K562 (cell line): ENCODE measurements around the gene MRPL11. TPM values are rescaled to one million over a fixed set of nuclear protein-coding genes. Genes with fewer than 3 reads are reported as not detected.

ENCODE experiments used
- CBFA2T2 ChIP-seq: fragments of 450-650 bp; conservative IDR thresholded peaks from 2 replicates; pipeline ENCODE4 v1.6.1; 2017; ENCODE audit warnings: mild to moderate bottlenecking
- CREM ChIP-seq: IDR thresholded peaks from 2 replicates; pipeline ENCODE4 v1.6.1; 2014; ENCODE audit warnings: antibody characterized with exemption, low read depth
- ELF4 ChIP-seq: fragments of 450-650 bp; formaldehyde crosslinking; IDR thresholded peaks from 2 replicates; pipeline ENCODE4 v1.4.0; 2022; ENCODE audit warnings: missing genetic modification characterization
- ELK1 ChIP-seq: sonication (generic); formaldehyde crosslinking; IDR thresholded peaks from 2 replicates; pipeline ENCODE4 v1.8.1; 2022; ENCODE audit warnings: missing genetic modification reagents
- FOXA3 ChIP-seq, 2 experiments: fragments of 450-650 bp in 1 of 2; sonication (generic) in 1 of 2; formaldehyde crosslinking; IDR thresholded peaks in 1 of 2; conservative IDR thresholded peaks in 1 of 2; 2 replicates each; pipeline versions ENCODE4 v1.4.0 to v1.8.0; 2020 to 2022; ENCODE audit warnings: mild to moderate bottlenecking in 2 of 2, missing genetic modification reagents in 1 of 2
- FOXP4 ChIP-seq: sonication (generic); formaldehyde crosslinking; IDR thresholded peaks from 2 replicates; pipeline ENCODE4 v1.8.0; 2022; ENCODE audit warnings: mild to moderate bottlenecking, missing genetic modification reagents, borderline replicate concordance
- MAZ ChIP-seq, 2 experiments: fragments of 450-650 bp in 1 of 2; sonication (generic) in 1 of 2; formaldehyde crosslinking; IDR thresholded peaks in 1 of 2; conservative IDR thresholded peaks in 1 of 2; 2 replicates each; pipeline versions ENCODE4 v1.4.0 to v1.5.0; 2020; ENCODE audit warnings: mild to moderate bottlenecking in 1 of 2, missing genetic modification reagents in 1 of 2
- NRF1 ChIP-seq, 2 experiments: fragments of 450-650 bp; IDR thresholded peaks in 1 of 2; conservative IDR thresholded peaks in 1 of 2; 2 replicates each; pipeline ENCODE4 v1.6.1; 2014; ENCODE audit warnings: mild to moderate bottlenecking in 2 of 2
- RBM25 ChIP-seq: fragments of 200-400 bp; formaldehyde crosslinking; IDR thresholded peaks from 2 replicates; pipeline ENCODE4 v1.6.1; 2018; ENCODE audit warnings: low read length, low read depth, moderate library complexity; ENCODE audit not compliant: severe bottlenecking
- SNRNP70 ChIP-seq: fragments of 200-400 bp; formaldehyde crosslinking; optimal IDR thresholded peaks from 2 replicates; pipeline ENCODE3; 2017; ENCODE audit warnings: low read depth, low read length
- TCFL5 ChIP-seq: fragments of 250-450 bp; sonication (Bioruptor Pico); conservative IDR thresholded peaks from 2 replicates; pipeline ENCODE4 v1.6.1; 2021; ENCODE audit warnings: mild to moderate bottlenecking, moderate library complexity, matching md5 sums
- ZNF253 ChIP-seq: fragments of 250-450 bp; sonication (Bioruptor Pico); conservative IDR thresholded peaks from 2 replicates; pipeline ENCODE4 v1.6.1; 2021; ENCODE audit warnings: mild to moderate bottlenecking
- ZNF717 ChIP-seq: fragments of 250-450 bp; sonication (Bioruptor Pico); IDR thresholded peaks from 2 replicates; pipeline ENCODE4 v1.5.0; 2021
- polyA plus RNA-seq, 8 experiments: library from polyadenylated mRNA; depleted of rRNA in 4 of 8; stranded (reverse) in 5 of 8; unstranded in 3 of 8; fragments of >200 nt; fragmentation: Nextera tagmentation in 2 of 8; fragmentation: Illumina TruSeq in 1 of 8; extraction: Ambion mirVana in 2 of 8; extraction: Trizol in 1 of 8; gene quantifications; 2 replicates each; pipeline versions ENCODE4 v1.2.1 to v1.2.3, GENCODE V29; 2011 to 2014; ENCODE audit warnings: inconsistent platforms in 1 of 8, missing spikeins in 1 of 8
- total RNA-seq, 7 experiments: library from RNA; depleted of rRNA in 6 of 7; stranded (reverse); fragments of >200 nt in 6 of 7; fragmentation: Illumina TruSeq in 2 of 7; extraction: Trizol in 2 of 7; gene quantifications; 2 replicates each; pipeline versions ENCODE4 v1.2.1 to v1.2.3, GENCODE V29; 2011 to 2021; ENCODE audit warnings: low replicate concordance in 1 of 7
- TF ChIP-seq, protein P1 (sequence below): sonication (generic); formaldehyde crosslinking; IDR thresholded peaks from 2 replicates; pipeline ENCODE4 v1.8.0; 2023; ENCODE audit warnings: missing genetic modification reagents, mild to moderate bottlenecking, borderline replicate concordance
- TF ChIP-seq, protein P2 (sequence below), 2 experiments: fragments of 250-450 bp in 1 of 2; fragments of 450-650 bp in 1 of 2; sonication (Bioruptor Pico) in 1 of 2; IDR thresholded peaks; 2 replicates each; pipeline versions ENCODE4 v1.6.1 to v1.8.0; 2016 to 2021; ENCODE audit warnings: mild to moderate bottlenecking in 2 of 2, moderate library complexity in 2 of 2, missing compliant biosample characterization in 1 of 2, missing genetic modification characterization in 1 of 2
- TF ChIP-seq, protein P3 (sequence below): sonication (generic); formaldehyde crosslinking; IDR thresholded peaks from 2 replicates; pipeline ENCODE4 v1.5.0; 2020; ENCODE audit warnings: missing genetic modification reagents

Gene MRPL11
- total and polyA plus RNA-seq, 9 of the 15 experiments (the other 6 are each of a cell fraction or from before 2014, with no cell fraction given): 33.0 to 173 (median 91.9) TPM

DNA sequence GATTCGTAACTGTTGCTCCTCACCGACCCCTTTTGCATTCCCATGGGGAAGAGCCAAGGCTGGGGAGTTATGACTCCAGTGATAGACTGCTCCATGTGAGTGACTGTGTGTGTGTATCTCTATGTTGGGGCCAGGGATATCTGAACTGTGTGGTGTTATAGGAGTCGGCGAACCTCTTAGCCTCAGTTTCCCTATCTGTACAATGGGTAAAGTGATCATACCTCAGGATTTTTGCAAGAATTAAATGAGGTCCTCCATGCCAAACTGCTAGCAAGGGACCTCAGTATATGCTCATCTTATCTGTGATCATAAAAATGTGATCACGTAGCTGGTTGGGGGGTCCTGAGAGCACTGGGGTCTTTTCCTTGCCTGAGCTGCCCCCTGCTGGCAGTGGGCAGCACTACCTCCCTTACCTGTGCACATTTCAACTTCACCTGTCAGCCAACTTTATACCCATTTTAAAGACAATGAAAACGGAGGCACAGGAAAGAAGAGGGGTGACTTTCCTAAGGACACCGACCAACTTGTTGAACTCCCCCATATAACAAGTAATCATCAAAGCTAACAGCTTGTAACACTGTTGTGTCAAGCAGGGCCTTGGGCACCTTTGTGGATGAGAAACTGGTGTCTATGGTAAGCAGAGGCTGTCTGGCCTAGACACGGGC lies 40.2 kb upstream of the MRPL11 start (continued):
- TF ChIP-seq MAZ (CRISPR knock-in tag; conservative IDR thresholded peaks at IDR 0.05 in 1 of 2, IDR thresholded peaks at IDR 0.05 in 1 of 2): 0 out of 4 replicates have a peak, but pooled peaks of 1 of the 2 experiments have one; percentile 46
- TF ChIP-seq CREM: no peak
- TF ChIP-seq NRF1 (conservative IDR thresholded peaks at IDR 0.05 in 1 of 2, IDR thresholded peaks at IDR 0.05 in 1 of 2): peak in 1 of 2 experiments; percentile 14; a peak in 1 of 4 replicates
- TF ChIP-seq TCFL5 (CRISPR knock-in tag): no peak
- 0 out of 4 replicates have a peak, but pooled peaks of 1 of the 2 experiments have one; percentile 26 for TF ChIP-seq FOXA3 (CRISPR knock-in tag; conservative IDR thresholded peaks at IDR 0.05 in 1 of 2, IDR thresholded peaks at IDR 0.05 in 1 of 2)
- TF ChIP-seq, protein P1, sequence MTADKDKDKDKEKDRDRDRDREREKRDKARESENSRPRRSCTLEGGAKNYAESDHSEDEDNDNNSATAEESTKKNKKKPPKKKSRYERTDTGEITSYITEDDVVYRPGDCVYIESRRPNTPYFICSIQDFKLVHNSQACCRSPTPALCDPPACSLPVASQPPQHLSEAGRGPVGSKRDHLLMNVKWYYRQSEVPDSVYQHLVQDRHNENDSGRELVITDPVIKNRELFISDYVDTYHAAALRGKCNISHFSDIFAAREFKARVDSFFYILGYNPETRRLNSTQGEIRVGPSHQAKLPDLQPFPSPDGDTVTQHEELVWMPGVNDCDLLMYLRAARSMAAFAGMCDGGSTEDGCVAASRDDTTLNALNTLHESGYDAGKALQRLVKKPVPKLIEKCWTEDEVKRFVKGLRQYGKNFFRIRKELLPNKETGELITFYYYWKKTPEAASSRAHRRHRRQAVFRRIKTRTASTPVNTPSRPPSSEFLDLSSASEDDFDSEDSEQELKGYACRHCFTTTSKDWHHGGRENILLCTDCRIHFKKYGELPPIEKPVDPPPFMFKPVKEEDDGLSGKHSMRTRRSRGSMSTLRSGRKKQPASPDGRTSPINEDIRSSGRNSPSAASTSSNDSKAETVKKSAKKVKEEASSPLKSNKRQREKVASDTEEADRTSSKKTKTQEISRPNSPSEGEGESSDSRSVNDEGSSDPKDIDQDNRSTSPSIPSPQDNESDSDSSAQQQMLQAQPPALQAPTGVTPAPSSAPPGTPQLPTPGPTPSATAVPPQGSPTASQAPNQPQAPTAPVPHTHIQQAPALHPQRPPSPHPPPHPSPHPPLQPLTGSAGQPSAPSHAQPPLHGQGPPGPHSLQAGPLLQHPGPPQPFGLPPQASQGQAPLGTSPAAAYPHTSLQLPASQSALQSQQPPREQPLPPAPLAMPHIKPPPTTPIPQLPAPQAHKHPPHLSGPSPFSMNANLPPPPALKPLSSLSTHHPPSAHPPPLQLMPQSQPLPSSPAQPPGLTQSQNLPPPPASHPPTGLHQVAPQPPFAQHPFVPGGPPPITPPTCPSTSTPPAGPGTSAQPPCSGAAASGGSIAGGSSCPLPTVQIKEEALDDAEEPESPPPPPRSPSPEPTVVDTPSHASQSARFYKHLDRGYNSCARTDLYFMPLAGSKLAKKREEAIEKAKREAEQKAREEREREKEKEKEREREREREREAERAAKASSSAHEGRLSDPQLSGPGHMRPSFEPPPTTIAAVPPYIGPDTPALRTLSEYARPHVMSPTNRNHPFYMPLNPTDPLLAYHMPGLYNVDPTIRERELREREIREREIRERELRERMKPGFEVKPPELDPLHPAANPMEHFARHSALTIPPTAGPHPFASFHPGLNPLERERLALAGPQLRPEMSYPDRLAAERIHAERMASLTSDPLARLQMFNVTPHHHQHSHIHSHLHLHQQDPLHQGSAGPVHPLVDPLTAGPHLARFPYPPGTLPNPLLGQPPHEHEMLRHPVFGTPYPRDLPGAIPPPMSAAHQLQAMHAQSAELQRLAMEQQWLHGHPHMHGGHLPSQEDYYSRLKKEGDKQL: no peak
- TF ChIP-seq ZNF717 (CRISPR knock-in tag): 0 out of 2 replicates have a peak, but pooled peaks have one; percentile 36
- no peak for TF ChIP-seq SNRNP70
- TF ChIP-seq RBM25: peak; percentile 94
- TF ChIP-seq FOXP4 (CRISPR knock-in tag): no peak
- TF ChIP-seq, protein P2, sequence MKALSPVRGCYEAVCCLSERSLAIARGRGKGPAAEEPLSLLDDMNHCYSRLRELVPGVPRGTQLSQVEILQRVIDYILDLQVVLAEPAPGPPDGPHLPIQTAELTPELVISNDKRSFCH (CRISPR knock-in tag; IDR thresholded peaks at IDR 0.05): no peak
- TF ChIP-seq, protein P2 (tag; IDR thresholded peaks at IDR 0.05): peak; percentile 47; the same call in 1 of the 2 replicates
- TF ChIP-seq ELK1 (CRISPR knock-in tag): no peak
- no peak for TF ChIP-seq ZNF253 (CRISPR knock-in tag)
- TF ChIP-seq CBFA2T2: no peak
- TF ChIP-seq, protein P3, sequence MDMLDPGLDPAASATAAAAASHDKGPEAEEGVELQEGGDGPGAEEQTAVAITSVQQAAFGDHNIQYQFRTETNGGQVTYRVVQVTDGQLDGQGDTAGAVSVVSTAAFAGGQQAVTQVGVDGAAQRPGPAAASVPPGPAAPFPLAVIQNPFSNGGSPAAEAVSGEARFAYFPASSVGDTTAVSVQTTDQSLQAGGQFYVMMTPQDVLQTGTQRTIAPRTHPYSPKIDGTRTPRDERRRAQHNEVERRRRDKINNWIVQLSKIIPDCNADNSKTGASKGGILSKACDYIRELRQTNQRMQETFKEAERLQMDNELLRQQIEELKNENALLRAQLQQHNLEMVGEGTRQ (CRISPR knock-in tag): no peak
- TF ChIP-seq ELF4 (CRISPR knock-in tag): no peak
